ENCODE measurements around the gene PROM1.

The PROM1 gene

DNA sequence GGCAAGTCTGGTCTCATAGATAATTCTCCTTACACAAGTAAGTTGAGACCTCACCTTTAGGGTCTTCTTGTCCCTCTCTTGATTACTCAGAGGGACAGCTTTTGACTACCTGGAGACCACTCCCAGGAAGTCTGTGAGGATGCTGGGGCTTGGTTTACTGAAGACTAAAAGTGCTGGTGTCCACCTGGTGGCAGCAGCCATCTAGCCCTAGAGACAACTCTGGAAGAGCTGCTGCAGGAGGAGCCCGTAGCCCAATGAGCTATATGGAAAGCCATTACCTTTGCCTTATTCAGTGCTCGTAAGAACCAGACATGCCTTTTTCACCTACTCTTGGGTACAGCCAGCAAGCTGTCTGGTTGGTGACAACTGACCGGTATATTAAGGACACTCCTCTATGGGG, 128.2 kb downstream of the PROM1 start:
- no peaks in the 10 kb centered on the region for H4K20me1 ChIP-seq (ENCODE audit: insufficient read depth, low read length, poor library complexity, severe bottlenecking)
- no peak overlapping the region for H3K4me2 ChIP-seq (ENCODE audit: low read depth, low read length, poor library complexity, severe bottlenecking)
- no peak overlapping the region for H3K4me3 ChIP-seq (ENCODE audit: low read length, poor library complexity, severe bottlenecking)
- TF ChIP-seq, protein P1, sequence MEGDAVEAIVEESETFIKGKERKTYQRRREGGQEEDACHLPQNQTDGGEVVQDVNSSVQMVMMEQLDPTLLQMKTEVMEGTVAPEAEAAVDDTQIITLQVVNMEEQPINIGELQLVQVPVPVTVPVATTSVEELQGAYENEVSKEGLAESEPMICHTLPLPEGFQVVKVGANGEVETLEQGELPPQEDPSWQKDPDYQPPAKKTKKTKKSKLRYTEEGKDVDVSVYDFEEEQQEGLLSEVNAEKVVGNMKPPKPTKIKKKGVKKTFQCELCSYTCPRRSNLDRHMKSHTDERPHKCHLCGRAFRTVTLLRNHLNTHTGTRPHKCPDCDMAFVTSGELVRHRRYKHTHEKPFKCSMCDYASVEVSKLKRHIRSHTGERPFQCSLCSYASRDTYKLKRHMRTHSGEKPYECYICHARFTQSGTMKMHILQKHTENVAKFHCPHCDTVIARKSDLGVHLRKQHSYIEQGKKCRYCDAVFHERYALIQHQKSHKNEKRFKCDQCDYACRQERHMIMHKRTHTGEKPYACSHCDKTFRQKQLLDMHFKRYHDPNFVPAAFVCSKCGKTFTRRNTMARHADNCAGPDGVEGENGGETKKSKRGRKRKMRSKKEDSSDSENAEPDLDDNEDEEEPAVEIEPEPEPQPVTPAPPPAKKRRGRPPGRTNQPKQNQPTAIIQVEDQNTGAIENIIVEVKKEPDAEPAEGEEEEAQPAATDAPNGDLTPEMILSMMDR (conservative IDR thresholded peaks at IDR 0.05; ENCODE audit: low read length): no peak
- no peak for TF ChIP-seq EZH2phosphoT487 (IDR thresholded peaks at IDR 0.05; ENCODE audit: borderline replicate concordance)
- no peak overlapping the region for H3K9ac ChIP-seq (ENCODE audit: low read depth, low read length, poor library complexity, severe bottlenecking)
- H3K79me2 ChIP-seq (ENCODE audit: insufficient read depth, low read length): no peaks in the 10 kb centered on the region
- no peak overlapping the region for H2AFZ ChIP-seq (ENCODE audit: low read length)
- no peaks in the 10 kb centered on the region for H3K36me3 ChIP-seq (ENCODE audit: insufficient read depth, low read length)
- H3K9me2 ChIP-seq (replicated peaks; ENCODE audit: low read depth, low read length): no peaks in the 10 kb centered on the region
- H3K9me3 ChIP-seq (ENCODE audit: insufficient read depth, low read depth, low read length): no peaks in the 10 kb centered on the region
- no peaks in the 10 kb centered on the region for H3K27me3 ChIP-seq (ENCODE audit: insufficient read depth, low read length, poor library complexity, severe bottlenecking)
- H3F3A ChIP-seq (ENCODE audit: low read depth): no peaks in the 10 kb centered on the region
- no peaks in the 10 kb centered on the region for H3K4me1 ChIP-seq (ENCODE audit: insufficient read depth, low read length, poor library complexity, severe bottlenecking)

DNA sequence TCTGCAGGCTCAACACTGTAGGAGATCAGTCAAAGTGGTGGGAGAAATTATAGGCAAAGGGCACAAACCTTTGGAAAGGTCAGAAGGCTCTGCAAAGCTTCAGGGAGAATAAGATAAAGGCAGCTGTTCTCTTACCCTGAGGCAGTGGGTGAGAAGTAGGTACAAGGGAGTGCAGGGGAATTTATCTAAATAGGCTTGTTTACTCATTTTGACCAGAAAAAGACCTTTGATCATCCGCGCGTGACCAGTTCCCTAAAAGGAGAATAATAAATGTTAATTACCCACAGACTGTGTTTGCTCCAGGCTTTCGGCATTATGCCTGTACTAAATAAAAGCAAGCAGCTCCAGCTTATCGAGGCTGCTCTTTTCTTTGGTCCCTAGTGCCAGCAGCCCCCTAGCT, 130.2 kb downstream of the PROM1 start:
- H3K4me1 ChIP-seq (ENCODE audit: insufficient read depth, low read length, poor library complexity, severe bottlenecking): no peaks in the 10 kb centered on the region
- no peaks in the 10 kb centered on the region for H3K27me3 ChIP-seq (ENCODE audit: insufficient read depth, low read length, poor library complexity, severe bottlenecking)
- TF ChIP-seq, protein P1 (conservative IDR thresholded peaks at IDR 0.05; ENCODE audit: low read length): no peak
- TF ChIP-seq EZH2phosphoT487 (IDR thresholded peaks at IDR 0.05; ENCODE audit: borderline replicate concordance): no peak
- no peak overlapping the region for H3K4me2 ChIP-seq (ENCODE audit: low read depth, low read length, poor library complexity, severe bottlenecking)
- no peaks in the 10 kb centered on the region for H3K9me3 ChIP-seq (ENCODE audit: insufficient read depth, low read depth, low read length)
- no peak overlapping the region for H3K4me3 ChIP-seq (ENCODE audit: low read length, poor library complexity, severe bottlenecking)
- no peaks in the 10 kb centered on the region for H3F3A ChIP-seq (ENCODE audit: low read depth)
- no peaks in the 10 kb centered on the region for H3K79me2 ChIP-seq (ENCODE audit: insufficient read depth, low read length)
- H2AFZ ChIP-seq (ENCODE audit: low read length): no peak overlapping the region
- no peaks in the 10 kb centered on the region for H3K9me2 ChIP-seq (replicated peaks; ENCODE audit: low read depth, low read length)
- no peaks in the 10 kb centered on the region for H3K36me3 ChIP-seq (ENCODE audit: insufficient read depth, low read length)
- no peak overlapping the region for H3K9ac ChIP-seq (ENCODE audit: low read depth, low read length, poor library complexity, severe bottlenecking)
- no peaks in the 10 kb centered on the region for H4K20me1 ChIP-seq (ENCODE audit: insufficient read depth, low read length, poor library complexity, severe bottlenecking)

DNA sequence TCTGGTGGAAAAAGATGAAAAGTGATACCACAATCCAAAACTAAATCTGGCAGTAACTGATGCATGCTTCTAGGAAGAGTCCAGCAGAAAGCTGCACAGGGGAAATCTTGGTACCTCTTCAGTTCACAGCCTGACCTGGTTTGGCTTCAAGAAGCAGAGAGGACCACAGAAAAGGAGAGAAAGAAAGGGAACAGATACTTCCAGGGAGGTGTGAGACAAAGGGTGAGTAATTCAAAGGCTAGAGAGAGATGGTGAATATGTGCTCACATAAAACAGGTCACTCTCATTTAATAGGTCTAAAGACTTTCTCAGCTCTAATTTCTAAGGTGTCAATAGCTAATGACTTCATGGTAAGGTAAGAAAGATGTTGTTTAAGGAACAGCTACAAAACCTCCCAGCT, 132.0 kb downstream of the PROM1 start:
- no peaks in the 10 kb centered on the region for H3K9me3 ChIP-seq (ENCODE audit: insufficient read depth, low read depth, low read length)
- H3K36me3 ChIP-seq (ENCODE audit: insufficient read depth, low read length): no peaks in the 10 kb centered on the region
- no peak overlapping the region for H2AFZ ChIP-seq (ENCODE audit: low read length)
- H3K4me1 ChIP-seq (ENCODE audit: insufficient read depth, low read length, poor library complexity, severe bottlenecking): no peaks in the 10 kb centered on the region
- no peak for TF ChIP-seq EZH2phosphoT487 (IDR thresholded peaks at IDR 0.05; ENCODE audit: borderline replicate concordance)
- TF ChIP-seq, protein P1 (conservative IDR thresholded peaks at IDR 0.05; ENCODE audit: low read length): no peak
- H3K79me2 ChIP-seq (ENCODE audit: insufficient read depth, low read length): no peaks in the 10 kb centered on the region
- no peak overlapping the region for H3K4me3 ChIP-seq (ENCODE audit: low read length, poor library complexity, severe bottlenecking)
- H4K20me1 ChIP-seq (ENCODE audit: insufficient read depth, low read length, poor library complexity, severe bottlenecking): no peaks in the 10 kb centered on the region
- no peaks in the 10 kb centered on the region for H3F3A ChIP-seq (ENCODE audit: low read depth)
- no peaks in the 10 kb centered on the region for H3K27me3 ChIP-seq (ENCODE audit: insufficient read depth, low read length, poor library complexity, severe bottlenecking)
- H3K9me2 ChIP-seq (replicated peaks; ENCODE audit: low read depth, low read length): no peaks in the 10 kb centered on the region
- H3K4me2 ChIP-seq (ENCODE audit: low read depth, low read length, poor library complexity, severe bottlenecking): no peak overlapping the region
- H3K9ac ChIP-seq (ENCODE audit: low read depth, low read length, poor library complexity, severe bottlenecking): no peak overlapping the region
